Mucosa of descending colon (tissue), 3 donors: ENCODE results near the gene SNX19. TPM values are rescaled to one million over a fixed set of nuclear protein-coding genes. Genes with fewer than 3 reads are reported as not detected.

Experiments
- ATAC-seq: fragments of 200-7000 bp; cut with Tn5 transposase; one replicate; pipeline ENCODE4 v1.9.1; 2020; ENCODE audit warnings: mild to moderate bottlenecking, moderate library complexity
- DNase-seq, 3 donors: peaks; one replicate each; pipeline ENCODE4 v3.0.0-alpha.2; 2020
- H3K36me3 ChIP-seq: fragments of 200-600 bp; one replicate; pipeline ENCODE4 v1.8.0; 2021; ENCODE audit warnings: low read depth, mild to moderate bottlenecking
- H3K4me1 ChIP-seq: fragments of 200-600 bp; one replicate; pipeline ENCODE4 v1.8.0; 2021; ENCODE audit warnings: low read depth, mild to moderate bottlenecking
- H3K4me3 ChIP-seq: fragments of 200-600 bp; one replicate; pipeline ENCODE4 v1.8.0; 2021; ENCODE audit warnings: mild to moderate bottlenecking
- H3K9me3 ChIP-seq: fragments of 200-600 bp; one replicate; pipeline ENCODE4 v1.8.0; 2021; ENCODE audit warnings: mild to moderate bottlenecking
- intact Hi-C, 2 donors: fragments of 100-400 bp; cut with DNase I in 1 of 2; cut with micrococcal nuclease in 1 of 2; formaldehyde crosslinking; loops; one replicate each; pipeline versions ENCODE4 v1.11.0 to v1.11.1; 2022; cut with DNase I, micrococcal nuclease
- total RNA-seq, 3 donors: library from RNA; stranded (reverse); fragmentation: NEBNext Ultra II Directional in 2 of 3; extraction: Animal tissue kit (Norgen Biotek cat#: 25700) in 2 of 3; gene quantifications; one replicate each; pipeline versions ENCODE4 v1.2.1 to v1.2.4, GENCODE V29; 2021 to 2023
- TF ChIP-seq, protein P1 (sequence below): fragments of 200-600 bp; IDR thresholded peaks from one replicate; pipeline ENCODE4 v1.8.0; 2022; ENCODE audit warnings: antibody characterized with exemption, mild to moderate bottlenecking
- donor health status: DM: no; HTN: no; CAD: no; lungs with moderate emphysema.
- donor health status: DM: no; HTN: no; CAD: no.
- donor health status: DM: no; HTN: yes; CAD: no.

Gene SNX19
- total RNA-seq, 3 donors from 2014 or later, result 53.1 to 87.5 (median 76.7) TPM

DNA sequence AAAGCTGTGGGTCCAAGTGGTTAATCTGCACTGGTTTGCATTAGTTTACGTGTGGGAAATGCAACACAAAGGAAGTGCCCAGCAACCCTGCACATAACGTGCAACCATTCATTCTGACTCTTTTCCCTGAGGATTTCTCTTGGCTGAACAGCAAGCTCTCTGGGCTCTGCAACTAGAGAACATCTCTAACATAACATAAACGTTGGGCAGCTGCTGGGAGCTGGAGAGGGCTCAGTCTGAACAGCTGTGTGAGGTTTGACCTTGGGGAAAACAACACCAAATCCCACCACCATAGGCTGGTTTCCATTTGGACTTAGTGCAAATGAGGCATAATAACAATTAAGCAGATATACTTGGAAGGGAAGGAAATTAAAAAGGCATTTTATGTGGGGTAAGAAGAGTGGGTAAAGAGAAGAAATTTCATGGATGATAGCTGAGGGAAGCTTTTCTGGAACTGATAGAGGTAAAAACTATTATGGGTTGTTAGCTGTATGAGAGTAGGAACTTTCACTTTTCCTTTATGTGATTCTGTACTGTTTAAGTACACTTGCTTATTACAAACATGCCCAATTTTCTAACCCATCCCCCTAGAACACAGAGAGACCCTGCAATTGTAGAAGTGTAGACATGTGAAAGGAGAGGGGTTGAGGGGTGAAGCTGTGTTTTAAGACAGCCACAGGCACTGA lies 76.2 kb downstream of the SNX19 start:
- DNase-seq, result no peak
- intact Hi-C loops, result no loop called here

GRCh38 chr11:130837194-130837593 lies 79.1 kb downstream of the SNX19 start:
- no peaks in the 10 kb centered on the region for H3K4me1 ChIP-seq
- no peaks in the 10 kb centered on the region for H3K36me3 ChIP-seq
- DNase-seq (no peak), ATAC-seq (no peak)
- intact Hi-C loops, result no loop called here
- H3K4me3 ChIP-seq, result no peak overlapping the region
- TF ChIP-seq, protein P1, sequence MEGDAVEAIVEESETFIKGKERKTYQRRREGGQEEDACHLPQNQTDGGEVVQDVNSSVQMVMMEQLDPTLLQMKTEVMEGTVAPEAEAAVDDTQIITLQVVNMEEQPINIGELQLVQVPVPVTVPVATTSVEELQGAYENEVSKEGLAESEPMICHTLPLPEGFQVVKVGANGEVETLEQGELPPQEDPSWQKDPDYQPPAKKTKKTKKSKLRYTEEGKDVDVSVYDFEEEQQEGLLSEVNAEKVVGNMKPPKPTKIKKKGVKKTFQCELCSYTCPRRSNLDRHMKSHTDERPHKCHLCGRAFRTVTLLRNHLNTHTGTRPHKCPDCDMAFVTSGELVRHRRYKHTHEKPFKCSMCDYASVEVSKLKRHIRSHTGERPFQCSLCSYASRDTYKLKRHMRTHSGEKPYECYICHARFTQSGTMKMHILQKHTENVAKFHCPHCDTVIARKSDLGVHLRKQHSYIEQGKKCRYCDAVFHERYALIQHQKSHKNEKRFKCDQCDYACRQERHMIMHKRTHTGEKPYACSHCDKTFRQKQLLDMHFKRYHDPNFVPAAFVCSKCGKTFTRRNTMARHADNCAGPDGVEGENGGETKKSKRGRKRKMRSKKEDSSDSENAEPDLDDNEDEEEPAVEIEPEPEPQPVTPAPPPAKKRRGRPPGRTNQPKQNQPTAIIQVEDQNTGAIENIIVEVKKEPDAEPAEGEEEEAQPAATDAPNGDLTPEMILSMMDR, result no peak
- no peaks in the 10 kb centered on the region for H3K9me3 ChIP-seq

More for the DNA sequence above, 76.2 kb downstream of the SNX19 start:
- H3K9me3 ChIP-seq, result no peaks in the 10 kb centered on the region
- TF ChIP-seq, protein P1, result no peak
- H3K4me3 ChIP-seq, result no peak overlapping the region
- H3K4me1 ChIP-seq, result no peaks in the 10 kb centered on the region
- H3K36me3 ChIP-seq, result no peaks in the 10 kb centered on the region
- no peak for ATAC-seq

GRCh38 chr11:130834886-130835285 lies 81.4 kb downstream of the SNX19 start:
- Histone ChIP-seq H3K4me1 (no peaks in the 10 kb centered on the region), H3K9me3 (no peaks in the 10 kb centered on the region), H3K36me3 (no peaks in the 10 kb centered on the region), H3K4me3 (no peak overlapping the region)
- TF ChIP-seq, protein P1, result no peak
- intact Hi-C loops, result no loop called here
- DNase-seq (no peak), ATAC-seq (no peak)

- no peak for ATAC-seq
- no peaks in the 10 kb centered on the region for H3K4me1 ChIP-seq
- TF ChIP-seq, protein P1, result no peak
- no peaks in the 10 kb centered on the region for H3K36me3 ChIP-seq
- DNase-seq, result no peak
- H3K9me3 ChIP-seq, result no peaks in the 10 kb centered on the region
- intact Hi-C loops, result no loop called here
- no peak overlapping the region for H3K4me3 ChIP-seq
These were observed 83.5 kb downstream of the SNX19 start for GRCh38 chr11:130832566-130833425.

DNA sequence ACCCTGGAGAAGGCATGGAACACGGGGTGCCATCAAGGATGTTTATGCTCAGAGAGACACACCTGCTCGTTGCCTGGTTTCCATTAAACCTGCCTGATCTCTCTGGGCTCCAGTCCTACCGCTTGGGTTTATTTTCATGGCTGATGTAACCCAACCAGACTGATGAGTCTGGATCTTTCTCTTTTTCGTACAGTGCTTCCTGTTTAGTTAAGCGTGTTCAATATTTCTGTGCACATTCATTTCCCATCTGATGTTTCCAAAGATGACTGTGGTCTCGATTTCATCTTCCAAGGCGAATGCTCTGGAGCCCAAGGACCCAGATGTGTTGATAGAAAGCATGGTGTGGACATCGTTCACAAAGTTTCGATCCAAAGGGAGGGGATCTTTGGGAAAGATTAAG lies 84.3 kb downstream of the SNX19 start:
- DNase-seq (no peak), ATAC-seq (no peak)
- Histone ChIP-seq H3K36me3 (no peaks in the 10 kb centered on the region), H3K4me3 (no peak overlapping the region), H3K4me1 (no peaks in the 10 kb centered on the region), H3K9me3 (no peaks in the 10 kb centered on the region)
- intact Hi-C loops, result no loop called here
- TF ChIP-seq, protein P1, result no peak
